Breast epithelium (tissue), 3 donors: ENCODE results near the gene CA7.

Experiments used
- POLR2A ChIP-seq: fragments of 450-650 bp; IDR thresholded peaks from one replicate; pipeline ENCODE4 v1.6.1; 2016; ENCODE audit warnings: antibody characterized with exemption, mild to moderate bottlenecking, moderate library complexity
- TF ChIP-seq, protein P1 (sequence below), 3 donors: fragments of 450-650 bp; IDR thresholded peaks; one replicate each; pipeline ENCODE4 v1.5.1; 2016 to 2017; ENCODE audit warnings: antibody characterized with exemption in 3 of 3, mild to moderate bottlenecking in 3 of 3, moderate library complexity in 3 of 3

DNA sequence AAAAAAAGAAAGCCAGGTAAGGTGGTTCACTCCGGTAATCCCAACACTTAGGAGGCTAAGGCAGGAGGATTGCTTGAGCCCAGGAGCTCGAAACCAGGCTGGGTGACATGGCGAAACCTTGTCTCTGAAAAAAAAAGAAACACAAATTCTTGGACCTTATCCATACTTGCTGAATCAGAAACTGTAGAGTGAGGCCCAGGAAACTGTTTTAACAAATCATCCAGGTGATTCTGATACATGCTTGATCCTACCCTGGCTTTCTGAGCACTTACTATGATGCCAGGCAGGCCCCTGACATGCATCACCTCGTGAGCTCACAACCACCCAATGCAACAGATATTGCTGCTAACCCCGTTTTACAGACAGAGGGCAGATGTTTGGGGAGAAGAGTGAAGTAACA lies 9.5 kb upstream of the CA7 start:
- no peak for TF ChIP-seq POLR2A
- TF ChIP-seq, protein P1, sequence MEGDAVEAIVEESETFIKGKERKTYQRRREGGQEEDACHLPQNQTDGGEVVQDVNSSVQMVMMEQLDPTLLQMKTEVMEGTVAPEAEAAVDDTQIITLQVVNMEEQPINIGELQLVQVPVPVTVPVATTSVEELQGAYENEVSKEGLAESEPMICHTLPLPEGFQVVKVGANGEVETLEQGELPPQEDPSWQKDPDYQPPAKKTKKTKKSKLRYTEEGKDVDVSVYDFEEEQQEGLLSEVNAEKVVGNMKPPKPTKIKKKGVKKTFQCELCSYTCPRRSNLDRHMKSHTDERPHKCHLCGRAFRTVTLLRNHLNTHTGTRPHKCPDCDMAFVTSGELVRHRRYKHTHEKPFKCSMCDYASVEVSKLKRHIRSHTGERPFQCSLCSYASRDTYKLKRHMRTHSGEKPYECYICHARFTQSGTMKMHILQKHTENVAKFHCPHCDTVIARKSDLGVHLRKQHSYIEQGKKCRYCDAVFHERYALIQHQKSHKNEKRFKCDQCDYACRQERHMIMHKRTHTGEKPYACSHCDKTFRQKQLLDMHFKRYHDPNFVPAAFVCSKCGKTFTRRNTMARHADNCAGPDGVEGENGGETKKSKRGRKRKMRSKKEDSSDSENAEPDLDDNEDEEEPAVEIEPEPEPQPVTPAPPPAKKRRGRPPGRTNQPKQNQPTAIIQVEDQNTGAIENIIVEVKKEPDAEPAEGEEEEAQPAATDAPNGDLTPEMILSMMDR (IDR thresholded peaks at IDR 0.05) = no peak
